Trophoblast cell (in vitro differentiated cells and primary cell): Measurements from ENCODE around the gene GPR34.
A peak's percentile ranks its signal among the peaks of the same experiment; 100 is the strongest.
"Not testable (repeated sequence)": the region's sequence is repeated elsewhere in the genome, so short reads cannot be mapped to it uniquely, and the experiment has no call there.

Experiments
- DNase-seq, 2 donors: peaks; one replicate each; pipeline ENCODE4 v3.0.0-alpha.2; 2016
- H2AFZ ChIP-seq: 2 replicates; pipeline ENCODE4 v1.6.1; 2013; ENCODE audit warnings: low read length, moderate library complexity, mild to moderate bottlenecking; ENCODE audit not compliant: insufficient read depth, poor library complexity
- H2AK5ac ChIP-seq: 2 replicates; pipeline ENCODE4 v1.6.1; 2013; ENCODE audit warnings: mild to moderate bottlenecking, low read length
- H2BK120ac ChIP-seq: 2 replicates; pipeline ENCODE4 v1.6.1; 2013; ENCODE audit warnings: low read length, mild to moderate bottlenecking, moderate library complexity; ENCODE audit not compliant: insufficient read depth, poor library complexity
- H2BK12ac ChIP-seq: 2 replicates; pipeline ENCODE4 v1.6.1; 2013; ENCODE audit warnings: mild to moderate bottlenecking, low read length, moderate library complexity
- H2BK5ac ChIP-seq: 2 replicates; pipeline ENCODE4 v1.6.1; 2013; ENCODE audit warnings: low read length, low read depth, moderate library complexity, mild to moderate bottlenecking; ENCODE audit not compliant: poor library complexity
- H3K14ac ChIP-seq: 2 replicates; pipeline ENCODE4 v1.6.1; 2013; ENCODE audit warnings: mild to moderate bottlenecking, low read length
- H3K18ac ChIP-seq: 2 replicates; pipeline ENCODE4 v1.6.1; 2013; ENCODE audit warnings: mild to moderate bottlenecking, low read length
- H3K23ac ChIP-seq: 2 replicates; pipeline ENCODE4 v1.6.1; 2013; ENCODE audit warnings: low read length
- H3K27ac ChIP-seq: 2 replicates; pipeline ENCODE4 v1.5.1; 2013; ENCODE audit warnings: low read depth, mild to moderate bottlenecking, inconsistent platforms, low read length, moderate library complexity
- H3K27me3 ChIP-seq: 2 replicates; pipeline ENCODE4 v1.6.1; 2013; ENCODE audit warnings: inconsistent platforms, mild to moderate bottlenecking, low read length, moderate library complexity; ENCODE audit not compliant: insufficient read depth
- H3K36me3 ChIP-seq, 2 experiments: 1 replicate in 1 of 2; 2 replicates in 1 of 2; pipeline ENCODE4 v1.6.1; 2013; ENCODE audit warnings: low read length in 2 of 2, mild to moderate bottlenecking in 2 of 2, moderate library complexity in 1 of 2; ENCODE audit not compliant: insufficient read depth in 2 of 2, control insufficient read depth in 1 of 2
- H3K4ac ChIP-seq: 2 replicates; pipeline ENCODE4 v1.6.1; 2013; ENCODE audit warnings: low read depth, mild to moderate bottlenecking, low read length, moderate library complexity
- H3K4me1 ChIP-seq, 2 experiments: 1 replicate in 1 of 2; 2 replicates in 1 of 2; pipeline ENCODE4 v1.6.1; 2013; ENCODE audit warnings: low read length in 2 of 2, mild to moderate bottlenecking in 2 of 2, moderate library complexity in 1 of 2; ENCODE audit not compliant: insufficient read depth in 2 of 2, control insufficient read depth in 1 of 2
- H3K4me2 ChIP-seq: 2 replicates; pipeline ENCODE4 v1.6.1; 2013; ENCODE audit warnings: inconsistent platforms, mild to moderate bottlenecking, low read length, moderate library complexity
- H3K4me3 ChIP-seq: 2 replicates; pipeline ENCODE4 v1.5.1; 2013; ENCODE audit warnings: mild to moderate bottlenecking, low read depth, low read length, inconsistent platforms
- H3K79me1 ChIP-seq: one replicate; pipeline ENCODE4 v1.6.1; 2013; ENCODE audit warnings: low read length
- H3K79me2 ChIP-seq: 2 replicates; pipeline ENCODE4 v1.6.1; 2013; ENCODE audit warnings: low read length, mild to moderate bottlenecking; ENCODE audit not compliant: control insufficient read depth, insufficient read depth, poor library complexity
- H3K9ac ChIP-seq: 2 replicates; pipeline ENCODE4 v1.6.1; 2013; ENCODE audit warnings: mild to moderate bottlenecking, low read length
- H3K9me3 ChIP-seq: 2 replicates; pipeline ENCODE4 v1.6.1; 2013; ENCODE audit warnings: low read depth, mild to moderate bottlenecking, control low read depth, inconsistent platforms, low read length; ENCODE audit not compliant: insufficient read depth
- H4K12ac ChIP-seq: 2 replicates; pipeline ENCODE4 v1.6.1; 2013; ENCODE audit warnings: low read depth, mild to moderate bottlenecking, low read length, moderate library complexity
- H4K8ac ChIP-seq: 2 replicates; pipeline ENCODE4 v1.6.1; 2013; ENCODE audit warnings: low read depth, mild to moderate bottlenecking, low read length, moderate library complexity
- H4K91ac ChIP-seq: one replicate; pipeline ENCODE4 v1.6.1; 2013; ENCODE audit warnings: low read depth, mild to moderate bottlenecking, low read length, moderate library complexity
- WGBS: extraction: QIAGEN DNeasy Blood & Tissue Kit; methylation state at CpG from one replicate; pipeline ENCODE4 v1.1.7; 2013; ENCODE audit warnings: missing lambda C conversion rate; ENCODE audit not compliant: insufficient read length, insufficient coverage; ENCODE audit errors: extremely low coverage; 5-methylcytosine and 5-hydroxymethylcytosine counted together

The GPR34 gene

DNA sequence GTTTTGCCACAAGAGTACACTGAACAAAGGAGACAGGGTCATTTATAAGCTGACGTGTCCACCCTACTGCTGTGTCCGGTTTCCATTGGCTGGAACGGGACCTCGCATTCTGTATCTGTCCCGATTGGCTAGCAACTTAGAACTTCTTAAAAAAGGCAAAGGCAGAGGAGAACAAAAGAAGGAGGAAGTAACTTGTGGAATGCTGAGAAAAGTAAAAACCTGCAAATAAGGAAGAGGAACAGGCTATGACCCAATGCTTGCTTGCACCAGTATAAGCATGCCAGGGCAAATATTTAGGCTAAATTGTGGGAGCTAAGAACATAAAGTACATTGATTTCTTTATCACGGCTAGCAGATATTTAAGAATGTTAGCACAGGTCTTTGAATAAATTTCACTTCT is 30.8 kb downstream of the GPR34 start:
- not testable (repeated sequence) for H3K14ac ChIP-seq, H3K36me3 ChIP-seq, H3K23ac ChIP-seq, H2BK5ac ChIP-seq, H3K79me2 ChIP-seq, H4K91ac ChIP-seq, H2AFZ ChIP-seq, H3K4me2 ChIP-seq, H3K79me1 ChIP-seq, H2AK5ac ChIP-seq, H2BK120ac ChIP-seq, H3K4me3 ChIP-seq, H3K9me3 ChIP-seq, H3K4ac ChIP-seq, H4K8ac ChIP-seq, H3K18ac ChIP-seq, H2BK12ac ChIP-seq, H3K27ac ChIP-seq, H4K12ac ChIP-seq, H3K4me1 ChIP-seq, H3K9ac ChIP-seq, H3K27me3 ChIP-seq
- WGBS, result no CpG with 5 or more reads among the region's 6 CpGs
- peak in 1 of 2 donors; percentile 5 for DNase-seq

DNA sequence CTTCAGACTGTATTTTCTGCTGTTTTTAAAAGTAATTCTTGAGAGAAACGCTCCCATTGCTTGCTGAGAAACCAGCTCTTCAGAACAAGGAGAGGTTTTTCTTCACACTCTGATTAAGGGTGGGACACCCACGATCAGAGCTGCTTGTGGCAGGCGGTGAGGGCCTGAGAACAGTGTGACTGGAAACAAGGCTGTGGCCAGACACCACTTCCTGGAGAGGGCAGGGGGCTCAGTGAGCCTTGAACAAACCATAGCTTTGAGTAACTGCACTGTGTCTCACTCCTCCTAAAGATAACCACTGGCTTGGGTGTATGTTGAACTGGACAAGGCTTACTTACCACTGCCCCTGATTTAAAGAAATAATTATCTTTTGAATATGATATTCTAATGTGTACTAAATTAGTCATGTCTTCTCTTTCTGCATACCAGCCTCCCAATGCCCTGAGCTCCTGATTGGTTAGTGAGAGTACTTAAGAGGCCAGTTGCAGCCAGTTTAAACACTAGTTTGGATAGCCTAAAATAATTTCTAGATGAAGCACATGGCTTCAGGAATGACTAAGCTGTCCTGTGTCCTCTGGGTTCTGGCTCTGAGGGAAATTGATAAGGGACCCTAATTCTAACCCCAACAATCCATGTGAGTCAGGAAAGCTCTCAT is 31.5 kb downstream of the GPR34 start:
- Histone ChIP-seq H4K91ac (no peak overlapping the region), H2AK5ac (no peak overlapping the region), H3K4me2 (no peak overlapping the region), H3K9me3 (no peaks in the 10 kb centered on the region), H4K12ac (no peak overlapping the region), H2BK5ac (peak overlapping the region; percentile 49), H2AFZ (no peak overlapping the region), H3K23ac (no peak overlapping the region), H4K8ac (no peak overlapping the region), H3K14ac (no peak overlapping the region), H3K79me2 (no peaks in the 10 kb centered on the region), H3K27me3 (no peaks in the 10 kb centered on the region), H3K18ac (no peak overlapping the region), H3K79me1 (peaks cover 5% of the 10 kb centered on the region), H3K9ac (no peak overlapping the region), H3K4me3 (no peak overlapping the region), H2BK12ac (no peak overlapping the region), H3K4ac (no peak overlapping the region), H3K36me3 (peaks cover 0 to 1% of the 10 kb centered on the region in 2 experiments), H3K27ac (no peak overlapping the region), H2BK120ac (no peak overlapping the region), H3K4me1 (peaks cover 0 to 2% of the 10 kb centered on the region in 2 experiments)
- no CpG with 5 or more reads among the region's 3 CpGs for WGBS
- no peak for DNase-seq

DNA sequence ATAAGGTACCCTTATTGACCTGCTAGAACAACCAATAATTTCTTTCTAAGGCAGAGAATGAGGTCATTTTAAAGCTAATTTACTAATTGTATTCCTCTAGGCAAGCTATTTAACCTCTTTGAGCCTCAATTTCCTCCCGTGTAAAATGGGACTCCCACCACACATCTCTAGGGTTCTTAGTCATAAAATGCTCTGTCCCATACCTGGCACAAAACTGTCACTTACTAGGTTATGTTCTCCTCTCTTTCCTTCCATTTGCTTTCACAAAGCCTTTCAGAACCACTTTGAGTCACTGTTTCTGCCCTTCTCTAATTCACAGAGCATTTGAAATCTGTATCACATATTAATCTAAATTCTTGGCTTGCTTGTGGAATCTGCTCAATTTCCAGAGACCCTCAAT is 32.8 kb downstream of the GPR34 start:
- H3K36me3 ChIP-seq, result peaks cover 0 to 1% of the 10 kb centered on the region in 2 experiments
- H3K23ac ChIP-seq, result no peak overlapping the region
- H3K18ac ChIP-seq, result no peak overlapping the region
- H4K91ac ChIP-seq, result no peak overlapping the region
- H2BK120ac ChIP-seq, result no peak overlapping the region
- H2AK5ac ChIP-seq, result no peak overlapping the region
- no peaks in the 10 kb centered on the region for H3K79me2 ChIP-seq
- H2BK5ac ChIP-seq, result no peak overlapping the region
- H3K4me2 ChIP-seq, result no peak overlapping the region
- H3K79me1 ChIP-seq, result peaks cover 5% of the 10 kb centered on the region
- H3K9ac ChIP-seq, result no peak overlapping the region
- no peak overlapping the region for H4K8ac ChIP-seq
- no peak overlapping the region for H3K4me3 ChIP-seq
- no peak overlapping the region for H3K14ac ChIP-seq
- WGBS, result no CpG with 5 or more reads among the region's 1 CpG
- peaks cover 0 to 2% of the 10 kb centered on the region in 2 experiments for H3K4me1 ChIP-seq
- no peaks in the 10 kb centered on the region for H3K27me3 ChIP-seq
- no peak for DNase-seq
- no peak overlapping the region for H2BK12ac ChIP-seq
- no peak overlapping the region for H4K12ac ChIP-seq
- no peak overlapping the region for H3K27ac ChIP-seq
- H3K4ac ChIP-seq, result no peak overlapping the region
- no peaks in the 10 kb centered on the region for H3K9me3 ChIP-seq
- no peak overlapping the region for H2AFZ ChIP-seq

GRCh38 chrX:41722214-41722613 is 33.4 kb downstream of the GPR34 start:
- Histone ChIP-seq H2AFZ (no peak overlapping the region), H4K12ac (no peak overlapping the region), H3K36me3 (peaks cover 0 to 1% of the 10 kb centered on the region in 2 experiments), H3K9me3 (no peaks in the 10 kb centered on the region), H2BK5ac (no peak overlapping the region), H3K27ac (no peak overlapping the region), H4K8ac (no peak overlapping the region), H3K18ac (no peak overlapping the region), H2AK5ac (no peak overlapping the region), H3K4me3 (no peak overlapping the region), H3K9ac (no peak overlapping the region), H4K91ac (no peak overlapping the region), H3K79me1 (peaks cover 5% of the 10 kb centered on the region), H3K14ac (no peak overlapping the region), H2BK120ac (no peak overlapping the region), H3K4ac (no peak overlapping the region), H3K79me2 (no peaks in the 10 kb centered on the region), H3K23ac (no peak overlapping the region), H3K27me3 (no peaks in the 10 kb centered on the region), H3K4me2 (no peak overlapping the region), H3K4me1 (peaks cover 0 to 2% of the 10 kb centered on the region in 2 experiments), H2BK12ac (no peak overlapping the region)
- WGBS, result no CpG with 5 or more reads among the region's 3 CpGs
- DNase-seq, result no peak
